VCaP (cell line): ENCODE data around the gene OTUB1.

Experiments
- H3K27ac ChIP-seq: fragments of 450-650 bp; 2 replicates; pipeline ENCODE4 v1.5.1; 2017
- CTCF ChIP-seq: fragments of 450-650 bp; conservative IDR thresholded peaks from 2 replicates; pipeline ENCODE4 v1.5.1; 2017; ENCODE audit warnings: mild to moderate bottlenecking, moderate library complexity

OTUB1 gene

GRCh38 chr11:64037027-64037634 lies 50.9 kb downstream of the OTUB1 start:
- TF ChIP-seq CTCF, result no peak
- no peak overlapping the region; the same call in 1 of the 2 replicates for H3K27ac ChIP-seq

- no peak for TF ChIP-seq CTCF
- H3K27ac ChIP-seq, result no peak overlapping the region
Measured at GRCh38 chr11:64038500-64038899, 52.3 kb downstream of the OTUB1 start.

GRCh38 chr11:64039012-64039665 lies 52.9 kb downstream of the OTUB1 start:
- H3K27ac ChIP-seq, result no peak overlapping the region
- no peak for TF ChIP-seq CTCF

GRCh38 chr11:64040684-64041322 lies 54.6 kb downstream of the OTUB1 start:
- peak; percentile 99 for TF ChIP-seq CTCF
- H3K27ac ChIP-seq, result no peak overlapping the region

GRCh38 chr11:64041846-64042245 lies 55.6 kb downstream of the OTUB1 start:
- H3K27ac ChIP-seq, result no peak overlapping the region
- TF ChIP-seq CTCF, result no peak

- no peak for TF ChIP-seq CTCF
- H3K27ac ChIP-seq, result no peak overlapping the region
Measured at GRCh38 chr11:64042301-64042700, 56.1 kb downstream of the OTUB1 start.

GRCh38 chr11:64043545-64043944 lies 57.3 kb downstream of the OTUB1 start:
- TF ChIP-seq CTCF, result no peak

More at GRCh38 chr11:64043545-64043944, 57.3 kb downstream of the OTUB1 start:
- no peak overlapping the region for H3K27ac ChIP-seq
